ENCODE data around the gene GRID1. TPM values are rescaled to one million over a fixed set of nuclear protein-coding genes. Genes with fewer than 3 reads are reported as not detected.

Gene GRID1
- total RNA-seq, 1 experiment from 2014 or later, result 5.6 TPM

- no peak overlapping the region for H2AFZ ChIP-seq (ENCODE audit: low read depth, low read length, poor library complexity, severe bottlenecking)
- no peak overlapping the region for H3K9ac ChIP-seq (ENCODE audit: low read length)
- ChIA-PET RAD21 (ENCODE audit: low non-redundant PET in 1 of 2, low total read pairs in 2 of 2, uncharacterized antibody in 2 of 2, unreplicated experiment in 2 of 2) (no interaction called here), POLR2A (no interaction called here), CTCF (no interaction called here)
- H3K36me3 ChIP-seq (ENCODE audit: control insufficient read depth in 1 of 2, insufficient read depth in 2 of 2, low read length in 2 of 2), result no peaks in the 10 kb centered on the region
- intact Hi-C loops (cut with micrococcal nuclease), result no loop called here
- H3K79me2 ChIP-seq (ENCODE audit: insufficient read depth, low read length), result no peaks in the 10 kb centered on the region
- no peak for ATAC-seq
- H3K4me2 ChIP-seq (ENCODE audit: low read length), result no peak overlapping the region
- TF ChIP-seq EGR1 (IDR thresholded peaks at IDR 0.05; ENCODE audit: low read depth), result no peak
- no peak for TF ChIP-seq EZH2 (IDR thresholded peaks at IDR 0.05)
- no peak for TF ChIP-seq CTCF (IDR thresholded peaks at IDR 0.05 in 2 of 3, conservative IDR thresholded peaks at IDR 0.05 in 1 of 3; ENCODE audit: borderline replicate concordance in 1 of 3, insufficient read depth in 1 of 3, low read depth in 2 of 3, low read length in 2 of 3)
- TF ChIP-seq SP1 (IDR thresholded peaks at IDR 0.05; ENCODE audit: low read depth), result no peak
- no peak for TF ChIP-seq TCF7L2 (IDR thresholded peaks at IDR 0.05; ENCODE audit: borderline replicate concordance, extremely low read depth, insufficient read depth, insufficient read length)
- TF ChIP-seq JUND (IDR thresholded peaks at IDR 0.05), result no peak
- no peak for TF ChIP-seq MAX (IDR thresholded peaks at IDR 0.05)
- TF ChIP-seq ELF1 (IDR thresholded peaks at IDR 0.05; ENCODE audit: borderline replicate concordance, low read depth), result no peak
- TF ChIP-seq SRF (IDR thresholded peaks at IDR 0.05; ENCODE audit: low read depth), result no peak
- TF ChIP-seq EZH2phosphoT487 (IDR thresholded peaks at IDR 0.05; ENCODE audit: borderline replicate concordance), result no peak
- TF ChIP-seq ZNF274 (IDR thresholded peaks at IDR 0.05; ENCODE audit: low read depth, low read length), result no peak
- no peaks in the 10 kb centered on the region for H3K9me3 ChIP-seq (ENCODE audit: control insufficient read depth in 1 of 2, insufficient read depth in 1 of 2, low read depth in 1 of 2, low read length in 2 of 2)
- no TSS peak for BruUV-seq (replicated peaks)
- H3K4me1 ChIP-seq (ENCODE audit: control insufficient read depth in 1 of 2, insufficient read depth in 2 of 2, low read length in 2 of 2), result no peaks in the 10 kb centered on the region
- H3K9me2 ChIP-seq (ENCODE audit: insufficient read depth), result no peaks in the 10 kb centered on the region
- no peak overlapping the region for H3K4me3 ChIP-seq (replicated peaks in 1 of 2; ENCODE audit: low read depth in 1 of 2, low read length in 2 of 2)
- H3K27ac ChIP-seq (ENCODE audit: low read depth, low read length), result no peak overlapping the region
- DNase-seq (ENCODE audit: low read depth, low spot score), result no peak
- H4K20me1 ChIP-seq (ENCODE audit: insufficient read depth), result no peaks in the 10 kb centered on the region
- H3K27me3 ChIP-seq (ENCODE audit: insufficient read depth, low read length), result peaks cover 15% of the 10 kb centered on the region
These were observed 475.1 kb downstream of the GRID1 start for GRCh38 chr10:85891472-85891871.

All from HCT116 (cell line).